A549 (cell line): ENCODE measurements around the gene IL21R. TPM values are rescaled to one million over a fixed set of nuclear protein-coding genes. Genes with fewer than 3 reads are reported as not detected.
A peak's percentile ranks its signal among the peaks of the same experiment; 100 is the strongest.
"Not testable (repeated sequence)": the region's sequence is repeated elsewhere in the genome, so short reads cannot be mapped to it uniquely, and the experiment has no call there.

Experiments used
- ATAC-seq, 2 experiments: fragments of 200-7000 bp in 1 of 2; fragments of >200 bp in 1 of 2; cut with Nextera tagmentation in 1 of 2; cut with Tn5 transposase in 1 of 2; 3 replicates each; pipeline versions ENCODE4 v1.8.0 to v1.9.1; 2018 to 2020; ENCODE audit warnings: mild to moderate bottlenecking in 1 of 2, moderate library complexity in 1 of 2
- CTCF ChIA-PET: fragments of 300-600 bp; sonication (Branson Sonifier 250); formaldehyde crosslinking; extraction: SDS; loops from one replicate; lab custom pipeline; 2021; ENCODE audit warnings: antibody characterized with exemption, inconsistent platforms; lab: Yijun Ruan, JAX
- POLR2A ChIA-PET: fragments of 350-600 bp; formaldehyde crosslinking; extraction: SDS; loops from one replicate; lab custom pipeline; 2021; ENCODE audit warnings: antibody characterized with exemption, inconsistent platforms; lab: Yijun Ruan, JAX
- DNase-seq, 2 experiments: peaks; one replicate each; pipeline versions ENCODE4 v3.0.0 to v3.0.0-alpha.2; 2011 to 2016; ENCODE audit warnings: low read depth in 1 of 2, low spot score in 1 of 2
- FAIRE-seq: peaks from 2 replicates; lab custom pipeline; 2011; peaks lifted over from hg19 to GRCh38; lab: Jason Lieb, UNC
- H3K27ac ChIP-seq, 2 experiments: fragments of >200 bp; sonication (Bioruptor Twin); formaldehyde crosslinking; 3 replicates each; pipeline ENCODE4 v1.5.1; 2016 to 2017
- H3K4me1 ChIP-seq: fragments of >200 bp; sonication (Bioruptor Twin); formaldehyde crosslinking; 3 replicates; pipeline ENCODE4 v1.6.1; 2016
- H3K4me2 ChIP-seq: fragments of >200 bp; sonication (Bioruptor Twin); formaldehyde crosslinking; 3 replicates; pipeline ENCODE4 v1.6.1; 2016
- H3K4me3 ChIP-seq: fragments of >200 bp; sonication (Bioruptor Twin); formaldehyde crosslinking; 3 replicates; pipeline ENCODE4 v1.5.1; 2016
- H3K9me3 ChIP-seq: fragments of >200 bp; sonication (Bioruptor Twin); formaldehyde crosslinking; 3 replicates; pipeline ENCODE4 v1.6.1; 2016
- CBX8 ChIP-seq: fragments of 200-600 bp; sonication (generic); IDR thresholded peaks from 2 replicates; pipeline ENCODE4 v1.6.1; 2016
- CHD4 ChIP-seq: fragments of 200-600 bp; sonication (generic); IDR thresholded peaks from 2 replicates; pipeline ENCODE4 v1.6.1; 2016; ENCODE audit warnings: antibody characterized with exemption, mild to moderate bottlenecking, borderline replicate concordance
- EP300 ChIP-seq, 2 experiments: fragments of >200 bp; sonication (Bioruptor Twin); formaldehyde crosslinking; IDR thresholded peaks; 2 replicates in 1 of 2; 3 replicates in 1 of 2; pipeline ENCODE4 v1.6.1; 2016 to 2017
- FOSL2 ChIP-seq, 2 experiments: fragments of 450-650 bp in 1 of 2; fragments of >200 bp in 1 of 2; sonication (Bioruptor Twin) in 1 of 2; formaldehyde crosslinking; IDR thresholded peaks; 2 replicates each; pipeline versions ENCODE4 v1.5.0 to v1.6.1; 2016 to 2020; ENCODE audit warnings: mild to moderate bottlenecking in 1 of 2, moderate library complexity in 1 of 2
- GATA3 ChIP-seq: IDR thresholded peaks from 2 replicates; pipeline ENCODE4 v1.6.1; 2012; ENCODE audit warnings: borderline replicate concordance
- HOXA7 ChIP-seq: fragments of 250-450 bp; sonication (Bioruptor Pico); IDR thresholded peaks from 2 replicates; pipeline ENCODE4 v1.5.0; 2020; ENCODE audit warnings: mild to moderate bottlenecking, moderate library complexity
- JUN ChIP-seq, 2 experiments: fragments of >200 bp; sonication (Bioruptor Twin); formaldehyde crosslinking; IDR thresholded peaks; 2 replicates in 1 of 2; 3 replicates in 1 of 2; pipeline ENCODE4 v1.6.1; 2016 to 2017
- JUNB ChIP-seq: fragments of >200 bp; sonication (Bioruptor Twin); formaldehyde crosslinking; IDR thresholded peaks from 2 replicates; pipeline ENCODE4 v1.6.1; 2016
- MAFK ChIP-seq: fragments of 450-650 bp; IDR thresholded peaks from 2 replicates; pipeline ENCODE4 v1.6.1; 2014; ENCODE audit not compliant: partially characterized antibody
- MAZ ChIP-seq: fragments of 150-350 bp; IDR thresholded peaks from 2 replicates; pipeline ENCODE4 v1.6.1; 2014; ENCODE audit warnings: antibody characterized with exemption, low read depth, low read length, borderline replicate concordance
- PHF8 ChIP-seq: fragments of 200-600 bp; sonication (generic); IDR thresholded peaks from 2 replicates; pipeline ENCODE4 v1.6.1; 2016; ENCODE audit warnings: low read depth, mild to moderate bottlenecking, antibody characterized with exemption, moderate library complexity, borderline replicate concordance
- POLR2A ChIP-seq: IDR thresholded peaks from 2 replicates; pipeline ENCODE4 v1.6.1; 2012; ENCODE audit warnings: mild to moderate bottlenecking, low read length
- POLR2AphosphoS2 ChIP-seq: conservative IDR thresholded peaks from 2 replicates; pipeline ENCODE4 v1.6.1; 2012; ENCODE audit warnings: low read length, improper control_type of control experiment, inconsistent platforms
- SREBF2 ChIP-seq: fragments of 450-650 bp; IDR thresholded peaks from 2 replicates; pipeline ENCODE4 v1.6.1; 2014; ENCODE audit warnings: mild to moderate bottlenecking, moderate library complexity
- TFCP2L1 ChIP-seq: fragments of 250-450 bp; sonication (Bioruptor Pico); IDR thresholded peaks from 2 replicates; pipeline ENCODE4 v1.5.0; 2021; ENCODE audit warnings: mild to moderate bottlenecking
- TP53 ChIP-seq: fragments of 250-450 bp; sonication (Bioruptor Pico); IDR thresholded peaks from 2 replicates; pipeline ENCODE4 v1.5.0; 2021; ENCODE audit warnings: mild to moderate bottlenecking, moderate library complexity
- ZC3H11A ChIP-seq: fragments of 450-650 bp; IDR thresholded peaks from 2 replicates; pipeline ENCODE4 v1.6.1; 2014; ENCODE audit warnings: antibody characterized with exemption, mild to moderate bottlenecking
- ZFP36 ChIP-seq: fragments of 450-650 bp; IDR thresholded peaks from 2 replicates; pipeline ENCODE4 v1.6.1; 2014; ENCODE audit warnings: borderline replicate concordance; ENCODE audit not compliant: partially characterized antibody
- WGBS: methylation state at CpG from one replicate; pipeline ENCODE4 v1.1.6; 2017; ENCODE audit errors: missing lambda C conversion rate; 5-methylcytosine and 5-hydroxymethylcytosine counted together
- polyA plus RNA-seq, 4 experiments: library from polyadenylated mRNA; depleted of rRNA in 3 of 4; stranded (reverse); fragments of >200 nt; fragmentation: RNase III in 1 of 4; extraction: RNeasy Plus Mini Kit Qiagen cat#74134 plus additional on column Dnase treatment in 1 of 4; gene quantifications; 2 replicates in 3 of 4; 3 replicates in 1 of 4; pipeline ENCODE4 v1.2.3, GENCODE V29; 2011 to 2017
- TF ChIP-seq, protein P1 (sequence below): fragments of >200 bp; sonication (Bioruptor Twin); formaldehyde crosslinking; IDR thresholded peaks from 3 replicates; pipeline ENCODE4 v1.6.1; 2016
- TF ChIP-seq, protein P2 (sequence below): IDR thresholded peaks from 2 replicates; pipeline ENCODE4 v1.6.1; 2012; ENCODE audit warnings: low read depth, borderline replicate concordance

The IL21R gene
- polyA plus RNA-seq, 2 of the 4 experiments (the other 2 are of a cell fraction), result 0.04 to 0.09 TPM

DNA sequence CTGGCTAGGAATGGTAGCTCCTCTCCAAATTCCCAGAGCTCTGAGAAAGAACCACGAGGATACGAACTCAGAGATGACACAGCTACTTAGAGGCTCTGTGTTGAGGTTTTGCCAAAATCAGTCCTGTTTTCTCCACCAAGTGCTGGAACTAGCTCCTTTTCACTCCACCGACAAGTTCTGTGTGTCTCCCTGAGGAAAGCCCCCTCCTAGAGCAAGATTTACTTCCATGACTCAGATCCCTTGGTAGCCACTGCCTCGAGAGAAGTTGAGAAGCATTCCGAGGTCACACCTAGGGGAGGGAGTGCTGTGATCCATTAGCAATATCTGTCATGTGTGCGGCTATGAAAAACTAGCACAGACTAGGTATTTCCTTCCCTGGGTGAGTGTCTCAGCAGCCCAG, 30.6 kb downstream of the IL21R start:
- no peak overlapping the region for H3K4me2 ChIP-seq
- ChIA-PET CTCF (interaction anchor here (1.5 kb wide), 1 partner anchor 26 kb away, joined by 4 read pairs; no protein-coding TSS in a partner anchor), POLR2A (no interaction called here)
- FAIRE-seq, result no peak
- H3K27ac ChIP-seq, result 0 out of 6 replicates have a peak overlapping the region, but pooled peaks of 1 of the 2 experiments have one; percentile 24
- H3K4me3 ChIP-seq, result no peak overlapping the region
- WGBS, result 26% methylated on average over 6 of the region's 6 CpGs
- TF ChIP-seq POLR2A, result no peak
- TF ChIP-seq, protein P1, sequence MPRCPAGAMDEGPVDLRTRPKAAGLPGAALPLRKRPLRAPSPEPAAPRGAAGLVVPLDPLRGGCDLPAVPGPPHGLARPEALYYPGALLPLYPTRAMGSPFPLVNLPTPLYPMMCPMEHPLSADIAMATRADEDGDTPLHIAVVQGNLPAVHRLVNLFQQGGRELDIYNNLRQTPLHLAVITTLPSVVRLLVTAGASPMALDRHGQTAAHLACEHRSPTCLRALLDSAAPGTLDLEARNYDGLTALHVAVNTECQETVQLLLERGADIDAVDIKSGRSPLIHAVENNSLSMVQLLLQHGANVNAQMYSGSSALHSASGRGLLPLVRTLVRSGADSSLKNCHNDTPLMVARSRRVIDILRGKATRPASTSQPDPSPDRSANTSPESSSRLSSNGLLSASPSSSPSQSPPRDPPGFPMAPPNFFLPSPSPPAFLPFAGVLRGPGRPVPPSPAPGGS, result no peak
- TF ChIP-seq MAZ, result no peak
- no peak for DNase-seq
- no peaks in the 10 kb centered on the region for H3K4me1 ChIP-seq
- H3K9me3 ChIP-seq, result no peaks in the 10 kb centered on the region
- peak; percentile 6 to 25; a peak in 3 of 6 replicates for ATAC-seq

DNA sequence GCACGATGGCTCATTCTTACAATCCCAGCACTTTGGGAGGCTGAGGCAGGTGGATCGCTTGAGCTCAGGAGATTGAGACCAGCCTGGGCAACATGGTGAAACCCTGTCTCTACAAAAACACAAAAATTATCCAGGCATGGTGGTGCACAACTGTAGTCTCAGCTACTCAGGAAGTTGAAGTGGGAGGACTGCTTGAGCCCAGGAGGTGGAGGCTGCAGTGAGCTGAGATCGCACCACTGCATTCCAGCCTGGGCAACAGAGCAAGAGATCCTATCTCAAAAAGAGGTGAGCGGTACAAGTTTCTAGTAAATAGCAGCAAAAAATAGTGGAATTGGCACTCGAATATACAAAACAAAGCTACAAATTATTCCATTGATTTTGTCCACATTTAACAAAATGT, 31.2 kb downstream of the IL21R start:
- H3K4me3 ChIP-seq, POLR2A ChIA-PET: not testable (repeated sequence)

DNA sequence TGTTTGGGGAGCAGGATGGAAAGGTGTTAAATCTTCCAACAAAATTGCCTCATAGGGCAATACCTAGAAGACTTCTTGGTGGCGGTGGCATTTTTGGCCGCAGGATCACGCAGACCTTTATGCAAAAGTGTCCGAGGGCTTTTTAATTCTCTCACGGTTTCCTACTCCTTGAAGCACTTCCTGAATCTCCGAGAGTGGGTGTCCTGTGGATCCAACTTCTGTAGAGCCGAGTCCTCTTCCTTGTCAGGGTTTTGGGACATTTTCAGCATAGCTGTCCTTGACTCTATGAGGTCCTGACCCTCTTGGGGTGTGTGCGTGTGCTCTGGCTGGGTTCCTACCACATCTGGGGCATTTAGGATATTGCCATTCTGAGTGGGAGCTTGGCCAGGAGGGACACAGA, 31.7 kb downstream of the IL21R start:
- Histone ChIP-seq H3K4me2 (no peak overlapping the region), H3K4me3 (no peak overlapping the region), H3K4me1 (no peaks in the 10 kb centered on the region), H3K9me3 (no peaks in the 10 kb centered on the region), H3K27ac (no peak overlapping the region)
- ChIA-PET CTCF (interaction anchor here (0.6 to 2.1 kb wide), 5 partner anchors 25 to 318 kb away, joined by 3 to 7 read pairs (median 3); no protein-coding TSS in a partner anchor), POLR2A (no interaction called here)
- 76% methylated on average over 8 of the region's 8 CpGs for WGBS
- no peak for FAIRE-seq
- DNase-seq, result no peak
- no peak for ATAC-seq
- no peak for TF ChIP-seq ZC3H11A
- no peak for TF ChIP-seq CBX8
- no peak for TF ChIP-seq EP300 (IDR thresholded peaks at IDR 0.05)
- no peak for TF ChIP-seq FOSL2 (IDR thresholded peaks at IDR 0.05)
- TF ChIP-seq FOSL2 (CRISPR knock-in tag; IDR thresholded peaks at IDR 0.05), result no peak
- TF ChIP-seq TFCP2L1 (CRISPR knock-in tag), result no peak
- TF ChIP-seq ZFP36, result no peak
- TF ChIP-seq, protein P2, sequence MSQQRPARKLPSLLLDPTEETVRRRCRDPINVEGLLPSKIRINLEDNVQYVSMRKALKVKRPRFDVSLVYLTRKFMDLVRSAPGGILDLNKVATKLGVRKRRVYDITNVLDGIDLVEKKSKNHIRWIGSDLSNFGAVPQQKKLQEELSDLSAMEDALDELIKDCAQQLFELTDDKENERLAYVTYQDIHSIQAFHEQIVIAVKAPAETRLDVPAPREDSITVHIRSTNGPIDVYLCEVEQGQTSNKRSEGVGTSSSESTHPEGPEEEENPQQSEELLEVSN, result no peak
- TF ChIP-seq TP53 (CRISPR knock-in tag), result no peak
- no peak for TF ChIP-seq SREBF2
- TF ChIP-seq HOXA7, result no peak
- TF ChIP-seq MAZ, result no peak
- no peak for TF ChIP-seq PHF8
- no peak for TF ChIP-seq GATA3
- TF ChIP-seq POLR2AphosphoS2, result no peak
- no peak for TF ChIP-seq JUNB
- no peak for TF ChIP-seq MAFK
- TF ChIP-seq CHD4, result no peak
- no peak for TF ChIP-seq JUN (IDR thresholded peaks at IDR 0.05)

More for the DNA sequence above, 31.2 kb downstream of the IL21R start:
- H3K4me2 ChIP-seq, H3K27ac ChIP-seq, H3K9me3 ChIP-seq, DNase-seq, FAIRE-seq, H3K4me1 ChIP-seq, ATAC-seq: not testable (repeated sequence)
- 58% methylated on average over 5 of the region's 5 CpGs for WGBS
- CTCF ChIA-PET, result interaction anchor here (0.9 to 2.1 kb wide), 3 partner anchors 26 to 65 kb away, joined by 3 to 7 read pairs (median 4); no protein-coding TSS in a partner anchor
